Stimulated activated naive CD8-positive, alpha-beta T cell treated with anti-CD3 and anti-CD28 coated beads, Interleukin-15, Interleukin-2, amounts not matched to agents 100 ng/mL and 50 ng/mL, for 24 hours (primary cell): Measurements from ENCODE around the gene BTK.

Source experiments
- H3K27ac Mint-ChIP-seq: one replicate; pipeline ENCODE4 v1.8.0; 2021; ENCODE audit warnings: mild to moderate bottlenecking, mixed read lengths
- H3K27me3 Mint-ChIP-seq: one replicate; pipeline ENCODE4 v1.8.0; 2021; ENCODE audit warnings: mixed read lengths
- H3K36me3 Mint-ChIP-seq: one replicate; pipeline ENCODE4 v1.8.0; 2021; ENCODE audit warnings: low read depth, mixed read lengths
- H3K4me1 Mint-ChIP-seq: one replicate; pipeline ENCODE4 v1.8.0; 2021; ENCODE audit warnings: low read depth, mixed read lengths
- H3K4me3 Mint-ChIP-seq: one replicate; pipeline ENCODE4 v1.8.0; 2021; ENCODE audit warnings: mild to moderate bottlenecking, mixed read lengths
- H3K9me3 Mint-ChIP-seq: one replicate; pipeline ENCODE4 v1.8.0; 2021; ENCODE audit warnings: mixed read lengths

BTK gene

DNA sequence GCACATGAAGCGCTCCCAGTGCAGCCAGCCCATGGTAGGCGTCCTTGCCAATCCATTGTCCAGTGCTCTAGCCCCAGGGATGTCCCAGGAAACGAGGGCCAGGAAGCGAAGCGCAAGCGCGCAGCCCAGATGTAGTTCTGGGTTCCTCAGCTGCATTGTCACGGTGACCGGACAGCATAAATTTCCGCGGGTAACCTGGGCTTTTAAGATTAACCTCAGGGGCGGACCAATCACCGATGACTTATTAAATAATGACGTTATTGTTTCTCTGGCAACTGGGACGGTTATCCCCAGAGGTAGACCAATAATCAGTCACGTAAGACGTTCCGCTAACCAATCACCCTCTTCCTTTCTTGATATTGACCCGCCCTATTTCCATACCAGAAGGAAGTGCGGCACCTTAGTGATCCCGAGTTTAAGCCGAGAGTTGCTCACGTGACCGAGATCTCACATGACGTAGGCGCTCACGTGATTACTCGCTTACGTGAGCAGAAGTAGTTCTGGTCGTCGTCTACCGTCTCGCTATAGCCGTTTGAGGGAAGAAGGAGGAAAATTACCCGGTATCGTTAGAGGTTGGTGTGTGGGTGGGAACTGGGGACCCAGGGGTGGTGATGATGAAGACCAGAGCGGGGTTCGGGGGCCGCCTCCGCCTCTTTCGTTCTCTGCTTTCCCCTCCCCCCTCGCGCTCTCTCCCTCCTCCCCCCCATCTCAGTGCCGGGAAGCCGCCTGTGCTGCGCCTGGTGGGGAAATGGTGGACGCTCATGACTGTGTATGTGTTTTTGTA lies 21.9 kb upstream of the BTK start, which contains the start of the genes GLA and HNRNPH2:
Gene GLA, minus strand, starts transcription at position 178 of the 784 bp plus-strand sequence. Its CDS starts 22 bp downstream, at position 156.
Gene HNRNPH2, plus strand, starts transcription at position 475 of the 784 bp plus-strand sequence. CDS start 3,767 bp downstream, outside the sequence.
- H3K27me3 Mint-ChIP-seq: no peaks in the 10 kb centered on the region
- peaks cover 29% of the 10 kb centered on the region for H3K36me3 Mint-ChIP-seq
- peak within 1 kb of the TSS; percentile 95 for H3K4me3 Mint-ChIP-seq
- H3K27ac Mint-ChIP-seq: peak within 1 kb of the TSS; percentile 96
- no peaks in the 10 kb centered on the region for H3K9me3 Mint-ChIP-seq
- peaks cover 31% of the 10 kb centered on the region for H3K4me1 Mint-ChIP-seq

DNA sequence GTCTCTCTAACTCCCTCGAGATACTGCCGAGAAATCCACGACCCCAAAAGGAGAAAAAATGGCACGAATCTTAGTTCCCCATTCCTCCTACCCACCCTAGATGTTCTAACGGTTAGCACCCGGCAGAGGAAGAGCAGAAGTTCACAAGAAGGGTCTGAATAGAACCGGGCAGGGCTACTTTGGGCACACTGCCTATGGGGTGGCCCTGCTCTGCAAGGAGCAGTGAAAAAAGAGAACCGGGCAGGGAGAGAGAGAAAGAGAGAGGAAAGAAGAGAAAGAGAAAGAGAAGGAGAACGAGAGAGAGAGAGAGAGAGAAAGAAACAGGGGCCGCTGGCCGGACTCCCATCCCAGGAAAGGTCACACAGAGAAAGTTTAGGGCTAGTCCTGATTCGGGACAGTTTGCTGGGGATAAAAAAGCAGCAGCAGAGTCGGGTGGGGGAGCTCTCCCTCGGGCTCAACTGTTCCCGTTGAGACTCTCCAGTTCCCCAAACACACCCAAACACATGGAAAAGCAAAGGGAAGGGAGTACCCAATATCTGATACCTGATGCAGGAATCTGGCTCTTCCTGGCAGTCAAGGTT lies 21.3 kb upstream of the BTK start:
- Mint-ChIP-seq H3K27ac (peak overlapping the region; percentile 96), H3K4me3 (peak overlapping the region; percentile 95), H3K9me3 (no peaks in the 10 kb centered on the region), H3K36me3 (peaks cover 28% of the 10 kb centered on the region), H3K4me1 (peaks cover 24% of the 10 kb centered on the region), H3K27me3 (no peaks in the 10 kb centered on the region)

DNA sequence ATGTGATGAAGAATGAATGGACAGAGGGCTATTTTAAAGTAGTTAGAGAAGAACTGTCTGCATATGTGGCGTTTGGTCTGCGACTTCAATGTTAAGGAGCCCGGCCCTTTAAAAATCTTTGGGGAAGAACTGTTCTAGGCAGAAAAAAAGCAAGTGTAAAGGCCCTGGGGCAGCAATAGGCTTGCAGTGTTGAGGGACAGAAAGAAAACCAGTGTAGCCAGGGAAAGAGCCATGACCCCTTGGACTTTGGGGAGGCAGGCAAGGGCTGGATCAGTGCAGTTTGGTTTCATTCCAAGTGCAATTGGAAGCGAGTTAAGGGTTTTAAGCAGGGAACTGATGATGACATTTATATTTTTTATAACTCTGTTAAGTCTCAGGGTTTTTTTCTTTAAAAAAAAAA lies 13.8 kb upstream of the BTK start:
- Mint-ChIP-seq H3K36me3 (peaks cover 43% of the 10 kb centered on the region), H3K4me3 (no peak overlapping the region), H3K27me3 (no peaks in the 10 kb centered on the region), H3K27ac (no peak overlapping the region), H3K9me3 (no peaks in the 10 kb centered on the region), H3K4me1 (no peaks in the 10 kb centered on the region)

DNA sequence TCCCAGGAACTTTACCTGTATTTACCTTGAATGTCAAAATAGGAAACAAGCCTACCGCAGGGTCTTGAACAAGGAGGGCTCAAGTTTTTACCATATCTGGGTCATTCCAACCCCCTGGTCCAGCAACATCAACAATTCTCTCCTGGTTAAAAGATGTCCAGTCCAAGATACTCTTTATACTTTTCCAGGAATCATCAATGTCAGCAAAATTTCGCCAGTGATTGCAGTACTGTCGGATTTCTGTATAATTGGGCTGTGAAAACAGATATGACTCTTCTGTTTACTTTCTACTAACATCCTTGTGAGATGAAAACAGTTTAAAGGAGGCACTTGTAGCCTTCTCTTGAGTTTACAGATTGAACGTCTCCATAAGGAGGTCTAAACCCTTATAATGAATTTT lies 12.7 kb upstream of the BTK start:
- peaks cover 3% of the 10 kb centered on the region for H3K4me1 Mint-ChIP-seq
- no peak overlapping the region for H3K4me3 Mint-ChIP-seq
- no peaks in the 10 kb centered on the region for H3K9me3 Mint-ChIP-seq
- H3K36me3 Mint-ChIP-seq: peaks cover 45% of the 10 kb centered on the region
- H3K27me3 Mint-ChIP-seq: no peaks in the 10 kb centered on the region
- H3K27ac Mint-ChIP-seq: no peak overlapping the region

GRCh38 chrX:101397779-101398178 lies 11.8 kb upstream of the BTK start:
- peak overlapping the region; percentile 26 for H3K27ac Mint-ChIP-seq
- H3K27me3 Mint-ChIP-seq: no peaks in the 10 kb centered on the region
- H3K4me3 Mint-ChIP-seq: no peak overlapping the region
- no peaks in the 10 kb centered on the region for H3K9me3 Mint-ChIP-seq
- peaks cover 53% of the 10 kb centered on the region for H3K36me3 Mint-ChIP-seq
- H3K4me1 Mint-ChIP-seq: peaks cover 11% of the 10 kb centered on the region

DNA sequence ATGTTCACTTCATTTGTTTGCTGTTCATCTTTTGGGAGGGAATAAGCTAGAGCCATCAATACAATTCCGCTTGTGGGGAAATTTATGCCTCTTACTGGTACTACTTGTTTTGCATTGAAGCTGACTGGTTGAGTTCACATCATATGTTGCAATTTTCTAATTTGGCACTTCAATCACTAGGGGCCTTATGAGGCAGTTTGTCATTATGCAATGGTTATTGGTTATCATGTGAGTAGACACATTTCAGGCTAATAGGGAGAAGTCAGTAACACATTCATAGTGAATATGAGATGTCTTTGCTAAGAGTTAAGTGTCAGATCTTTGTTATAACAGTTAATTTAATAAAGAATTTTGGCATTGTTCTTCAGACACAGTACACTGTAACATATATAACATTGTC lies 9.8 kb upstream of the BTK start:
- Mint-ChIP-seq H3K27ac (no peak overlapping the region), H3K36me3 (peaks cover 63% of the 10 kb centered on the region), H3K4me1 (peaks cover 11% of the 10 kb centered on the region), H3K4me3 (peak overlapping the region; percentile 33), H3K27me3 (no peaks in the 10 kb centered on the region), H3K9me3 (no peaks in the 10 kb centered on the region)

- H3K9me3 Mint-ChIP-seq: no peaks in the 10 kb centered on the region
- H3K27ac Mint-ChIP-seq: no peak overlapping the region
- H3K36me3 Mint-ChIP-seq: peaks cover 51% of the 10 kb centered on the region
- H3K27me3 Mint-ChIP-seq: no peaks in the 10 kb centered on the region
- peaks cover 11% of the 10 kb centered on the region for H3K4me1 Mint-ChIP-seq
- peak overlapping the region; percentile 93 for H3K4me3 Mint-ChIP-seq
Observed at GRCh38 chrX:101394372-101394771, 8.4 kb upstream of the BTK start.

- Mint-ChIP-seq H3K36me3 (peaks cover 49% of the 10 kb centered on the region), H3K4me1 (peaks cover 11% of the 10 kb centered on the region), H3K27me3 (no peaks in the 10 kb centered on the region), H3K4me3 (peak overlapping the region; percentile 93), H3K27ac (peak overlapping the region; percentile 97), H3K9me3 (no peaks in the 10 kb centered on the region)
Observed at GRCh38 chrX:101393530-101394305, 7.7 kb upstream of the BTK start.

- H3K27me3 Mint-ChIP-seq: no peaks in the 10 kb centered on the region
- H3K27ac Mint-ChIP-seq: peak overlapping the region; percentile 97
- peak overlapping the region; percentile 93 for H3K4me3 Mint-ChIP-seq
- H3K4me1 Mint-ChIP-seq: peaks cover 11% of the 10 kb centered on the region
- no peaks in the 10 kb centered on the region for H3K9me3 Mint-ChIP-seq
- peaks cover 47% of the 10 kb centered on the region for H3K36me3 Mint-ChIP-seq
Observed at GRCh38 chrX:101391831-101392230, 5.8 kb upstream of the BTK start.

- Mint-ChIP-seq H3K4me3 (peak within 1 kb of the TSS; percentile 93), H3K27me3 (no peaks in the 10 kb centered on the region), H3K4me1 (peaks cover 14% of the 10 kb centered on the region), H3K9me3 (no peaks in the 10 kb centered on the region), H3K36me3 (peaks cover 44% of the 10 kb centered on the region), H3K27ac (peak within 1 kb of the TSS; percentile 97)
Observed at GRCh38 chrX:101390664-101391525, 4.9 kb upstream of the BTK start, which contains the start of gene RPL36A. Gene RPL36A (plus strand): TSS chrX:101391011. CDS start chrX:101391044, 33 bp downstream.

DNA sequence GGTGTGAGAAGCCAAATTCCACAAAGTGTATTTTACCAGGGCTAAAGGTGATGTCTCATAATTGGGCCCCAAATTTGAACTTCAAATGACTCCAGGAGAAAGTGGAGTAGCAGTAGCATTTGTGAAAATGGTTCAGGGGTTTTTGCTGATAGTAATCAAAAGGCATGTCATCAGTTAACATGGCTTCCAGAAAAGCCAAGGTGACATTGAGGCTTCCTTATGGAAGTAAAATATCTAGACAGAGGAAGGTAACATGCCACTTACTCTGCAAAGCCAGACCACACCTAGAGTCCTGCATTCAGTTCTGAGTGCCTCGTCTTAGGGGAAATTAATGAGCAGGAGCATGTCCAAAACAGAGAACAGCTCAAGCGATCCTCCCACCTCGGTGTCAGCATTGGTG lies 2.6 kb upstream of the BTK start:
- Mint-ChIP-seq H3K27ac (no peak overlapping the region), H3K4me1 (peaks cover 14% of the 10 kb centered on the region), H3K4me3 (no peak overlapping the region), H3K9me3 (no peaks in the 10 kb centered on the region), H3K36me3 (peaks cover 27% of the 10 kb centered on the region), H3K27me3 (no peaks in the 10 kb centered on the region)

DNA sequence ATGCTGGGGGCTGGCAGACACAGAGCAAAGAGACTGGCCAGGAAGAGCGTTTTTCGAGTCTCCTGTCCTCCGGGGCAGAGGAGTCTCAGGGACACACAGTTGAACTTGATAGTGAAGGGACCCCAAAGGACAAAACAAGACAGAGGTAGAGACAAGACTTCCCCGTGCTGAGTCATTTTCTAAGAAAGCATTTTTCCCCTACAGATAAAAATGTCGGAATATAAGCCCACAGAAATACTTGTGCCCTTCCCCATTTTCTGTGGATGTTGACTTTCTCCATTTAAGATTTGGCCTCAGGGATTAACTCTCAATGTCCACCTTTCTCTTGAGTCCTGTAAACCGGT lies 523 bp upstream of the BTK start:
- Mint-ChIP-seq H3K4me1 (peaks cover 11% of the 10 kb centered on the region), H3K27ac (peak overlapping the region; percentile 74), H3K27me3 (no peaks in the 10 kb centered on the region), H3K9me3 (no peaks in the 10 kb centered on the region), H3K4me3 (peak overlapping the region; percentile 75), H3K36me3 (peaks cover 7% of the 10 kb centered on the region)

- H3K4me1 Mint-ChIP-seq: peaks cover 11% of the 10 kb centered on the region
- H3K27me3 Mint-ChIP-seq: no peaks in the 10 kb centered on the region
- peak overlapping the region; percentile 75 for H3K4me3 Mint-ChIP-seq
- no peaks in the 10 kb centered on the region for H3K9me3 Mint-ChIP-seq
- H3K27ac Mint-ChIP-seq: no peak overlapping the region
- no peaks in the 10 kb centered on the region for H3K36me3 Mint-ChIP-seq
Observed at GRCh38 chrX:101385026-101385684, 836 bp downstream of the BTK start.

DNA sequence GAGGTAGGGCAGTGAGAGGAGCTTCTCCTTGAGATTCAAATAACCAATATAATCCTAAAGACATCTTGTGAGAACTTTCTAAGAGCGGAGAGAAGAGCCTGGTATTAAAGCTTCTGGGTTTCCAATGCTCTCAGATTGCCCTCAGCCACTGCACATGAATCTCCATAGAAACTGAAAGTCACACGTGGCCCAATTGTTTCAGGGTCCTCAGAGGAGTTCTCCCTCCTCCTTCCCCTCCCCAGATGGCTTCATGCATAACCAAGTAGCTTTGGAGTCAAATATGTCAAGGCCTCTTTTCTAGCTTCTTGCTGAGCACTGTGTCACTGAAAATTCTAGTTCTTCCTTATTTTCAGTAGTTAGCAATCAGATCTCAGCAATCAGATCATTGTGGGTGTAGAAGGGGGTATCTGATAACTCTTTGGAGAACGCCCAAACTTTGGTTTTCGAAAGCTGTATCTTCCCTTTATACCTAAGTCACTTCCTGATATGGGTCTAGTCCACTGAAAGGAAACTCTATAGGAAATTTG lies 2.2 kb downstream of the BTK start:
- no peak overlapping the region for H3K27ac Mint-ChIP-seq
- no peaks in the 10 kb centered on the region for H3K9me3 Mint-ChIP-seq
- no peaks in the 10 kb centered on the region for H3K36me3 Mint-ChIP-seq
- H3K4me1 Mint-ChIP-seq: peaks cover 11% of the 10 kb centered on the region
- peaks cover 3% of the 10 kb centered on the region for H3K27me3 Mint-ChIP-seq
- H3K4me3 Mint-ChIP-seq: peak overlapping the region; percentile 41
